Brain microvascular endothelial cell (primary cell): ENCODE results near the gene NTM.

Experiments used
- DNase-seq: peaks from one replicate; pipeline ENCODE4 v3.0.0-alpha.2; 2020
- H3K27ac ChIP-seq: fragments of 250-450 bp; sonication (Bioruptor Pico); 2 replicates; pipeline ENCODE4 v1.5.1; 2020; ENCODE audit warnings: mild to moderate bottlenecking, moderate library complexity
- H3K27me3 ChIP-seq: fragments of 250-450 bp; sonication (Bioruptor Pico); replicated peaks from 2 replicates; pipeline ENCODE4 v1.5.1; 2020; ENCODE audit warnings: mild to moderate bottlenecking
- H3K36me3 ChIP-seq: fragments of 250-450 bp; sonication (Bioruptor Pico); replicated peaks from 2 replicates; pipeline ENCODE4 v1.5.1; 2020; ENCODE audit warnings: mild to moderate bottlenecking
- H3K4me3 ChIP-seq: 2 replicates; pipeline ENCODE4 v1.5.1; 2011; ENCODE audit warnings: low read depth, mild to moderate bottlenecking, control low read depth, low read length, moderate library complexity
- in situ Hi-C: cut with HindIII; loops from 2 replicates; pipeline ENCODE4 v1.10.0; 2017; ENCODE audit warnings: low sequenced_read_pairs, low pct_ligation_motif_present
- TF ChIP-seq, protein P1 (sequence below): IDR thresholded peaks from 2 replicates; pipeline ENCODE4 v1.5.1; 2011; ENCODE audit warnings: low read depth, mild to moderate bottlenecking, moderate library complexity, low read length, control low read depth, inconsistent platforms; ENCODE audit errors: missing control alignments

The NTM gene

DNA sequence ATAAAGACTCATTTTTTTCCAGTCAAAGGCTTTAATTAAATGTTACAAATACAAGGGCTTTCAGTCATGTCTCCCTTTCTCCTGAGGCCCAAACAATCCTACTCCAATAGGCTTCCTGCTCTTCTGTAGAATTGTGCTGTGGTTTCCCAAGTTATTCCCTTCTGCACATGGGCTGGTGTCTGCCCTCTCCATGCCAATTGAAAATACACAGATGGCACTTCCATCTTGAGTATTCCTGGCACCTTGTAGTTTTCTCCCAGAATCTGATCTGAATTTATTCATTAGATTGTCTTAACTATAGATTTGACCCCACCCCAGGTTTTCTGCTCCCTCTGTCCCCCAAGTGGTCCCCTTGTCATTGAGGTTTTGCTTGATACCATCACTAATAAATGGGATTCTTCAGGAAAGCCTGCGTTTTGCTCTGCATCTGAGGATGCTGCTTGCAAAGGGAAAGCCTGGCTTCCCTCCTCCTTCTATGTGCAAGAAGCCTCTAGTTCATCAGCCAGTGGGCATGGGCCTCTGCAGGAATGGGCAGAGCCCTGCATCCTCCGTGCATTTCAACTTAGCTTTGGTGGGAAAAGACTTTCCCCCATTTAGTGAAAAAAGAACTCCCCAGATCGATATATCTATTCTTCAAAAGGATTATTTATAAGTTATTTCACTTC, 926.7 kb downstream of the NTM start:
- TF ChIP-seq, protein P1, sequence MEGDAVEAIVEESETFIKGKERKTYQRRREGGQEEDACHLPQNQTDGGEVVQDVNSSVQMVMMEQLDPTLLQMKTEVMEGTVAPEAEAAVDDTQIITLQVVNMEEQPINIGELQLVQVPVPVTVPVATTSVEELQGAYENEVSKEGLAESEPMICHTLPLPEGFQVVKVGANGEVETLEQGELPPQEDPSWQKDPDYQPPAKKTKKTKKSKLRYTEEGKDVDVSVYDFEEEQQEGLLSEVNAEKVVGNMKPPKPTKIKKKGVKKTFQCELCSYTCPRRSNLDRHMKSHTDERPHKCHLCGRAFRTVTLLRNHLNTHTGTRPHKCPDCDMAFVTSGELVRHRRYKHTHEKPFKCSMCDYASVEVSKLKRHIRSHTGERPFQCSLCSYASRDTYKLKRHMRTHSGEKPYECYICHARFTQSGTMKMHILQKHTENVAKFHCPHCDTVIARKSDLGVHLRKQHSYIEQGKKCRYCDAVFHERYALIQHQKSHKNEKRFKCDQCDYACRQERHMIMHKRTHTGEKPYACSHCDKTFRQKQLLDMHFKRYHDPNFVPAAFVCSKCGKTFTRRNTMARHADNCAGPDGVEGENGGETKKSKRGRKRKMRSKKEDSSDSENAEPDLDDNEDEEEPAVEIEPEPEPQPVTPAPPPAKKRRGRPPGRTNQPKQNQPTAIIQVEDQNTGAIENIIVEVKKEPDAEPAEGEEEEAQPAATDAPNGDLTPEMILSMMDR = no peak
- Histone ChIP-seq H3K27me3 (no peaks in the 10 kb centered on the region), H3K36me3 (no peaks in the 10 kb centered on the region), H3K4me3 (no peak overlapping the region), H3K27ac (no peak overlapping the region)
- no peak for DNase-seq
- in situ Hi-C loops = no loop called here

GRCh38 chr11:132298357-132298756, 927.9 kb downstream of the NTM start:
- in situ Hi-C loops = no loop called here
- Histone ChIP-seq H3K36me3 (no peaks in the 10 kb centered on the region), H3K27me3 (no peaks in the 10 kb centered on the region), H3K4me3 (no peak overlapping the region), H3K27ac (no peak overlapping the region)
- TF ChIP-seq, protein P1 = no peak
- DNase-seq = no peak

DNA sequence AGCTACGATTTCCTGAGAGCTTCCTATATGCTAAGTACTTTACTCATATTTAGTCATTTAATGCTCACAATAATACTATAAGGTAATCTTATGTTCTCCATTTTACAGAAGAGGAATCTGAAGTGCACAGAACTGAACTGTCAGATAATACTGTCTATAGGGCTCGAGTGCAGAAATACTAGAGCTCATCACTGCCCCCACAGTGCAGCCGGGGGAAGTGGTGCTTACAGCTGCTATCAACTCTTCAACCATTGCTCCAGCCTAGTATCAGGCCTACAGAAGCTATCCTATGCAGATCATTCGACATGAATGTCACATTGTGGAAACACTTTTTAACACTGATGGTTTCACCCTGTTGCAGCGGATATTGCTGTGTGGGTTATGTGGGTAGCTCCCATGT, 929.9 kb downstream of the NTM start:
- Histone ChIP-seq H3K4me3 (no peak overlapping the region), H3K27ac (no peak overlapping the region), H3K27me3 (no peaks in the 10 kb centered on the region), H3K36me3 (no peaks in the 10 kb centered on the region)
- in situ Hi-C loops = no loop called here
- peak; percentile 22 for DNase-seq
- TF ChIP-seq, protein P1 = peak; percentile 74

GRCh38 chr11:132301465-132301864, 931.0 kb downstream of the NTM start:
- Histone ChIP-seq H3K4me3 (no peak overlapping the region), H3K27me3 (no peaks in the 10 kb centered on the region), H3K27ac (no peak overlapping the region), H3K36me3 (no peaks in the 10 kb centered on the region)
- DNase-seq = no peak
- in situ Hi-C loops = no loop called here
- TF ChIP-seq, protein P1 = no peak

DNA sequence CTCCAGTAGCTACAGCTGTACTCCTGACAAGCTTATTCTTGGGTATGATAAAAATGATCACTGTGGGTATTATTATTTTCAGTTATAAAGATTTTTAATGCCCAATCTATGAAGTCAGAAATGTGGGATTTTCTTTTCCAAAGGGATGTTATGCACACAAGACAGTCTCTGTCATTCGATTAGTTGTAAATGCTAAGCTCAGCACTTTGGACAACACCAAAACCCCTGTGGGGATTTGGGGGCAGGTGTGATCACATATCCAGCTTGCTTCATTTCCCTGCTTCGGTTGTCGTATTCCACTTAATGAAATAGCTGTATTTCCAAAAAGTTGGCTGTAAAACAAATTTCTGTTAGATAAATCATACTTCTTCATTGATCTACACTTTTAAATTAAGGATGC, 931.5 kb downstream of the NTM start:
- H3K4me3 ChIP-seq = no peak overlapping the region
- no peaks in the 10 kb centered on the region for H3K36me3 ChIP-seq
- DNase-seq = no peak
- no peak overlapping the region for H3K27ac ChIP-seq
- in situ Hi-C loops = no loop called here
- H3K27me3 ChIP-seq = no peaks in the 10 kb centered on the region
- TF ChIP-seq, protein P1 = no peak
